ENCODE results near the gene TFB1M.

Gene TFB1M

GRCh38 chr6:155261111-155261900, 53.0 kb downstream of the TFB1M start:
- DNase-seq, result no peak

- no peak for DNase-seq
Observed at GRCh38 chr6:155260686-155261085, 53.6 kb downstream of the TFB1M start.

- no peak for DNase-seq
Observed at GRCh38 chr6:155259897-155260296, 54.4 kb downstream of the TFB1M start.

- no peak for DNase-seq
Observed at GRCh38 chr6:155259204-155259603, 55.1 kb downstream of the TFB1M start.

- no peak for DNase-seq
Observed at GRCh38 chr6:155257796-155258195, 56.5 kb downstream of the TFB1M start.

- DNase-seq, result no peak
Observed at GRCh38 chr6:155256122-155256795, 58.0 kb downstream of the TFB1M start.

- DNase-seq, result no peak
Observed at GRCh38 chr6:155254139-155254538, 60.1 kb downstream of the TFB1M start.

GRCh38 chr6:155253337-155253736, 60.9 kb downstream of the TFB1M start:
- no peak for DNase-seq

GRCh38 chr6:155252581-155252980, 61.7 kb downstream of the TFB1M start:
- DNase-seq, result no peak

GRCh38 chr6:155250701-155251381, 63.4 kb downstream of the TFB1M start:
- no peak for DNase-seq

GRCh38 chr6:155248008-155249001, 66.0 kb downstream of the TFB1M start:
- no peak for DNase-seq

GRCh38 chr6:155247618-155248007, 66.7 kb downstream of the TFB1M start:
- no peak for DNase-seq

- DNase-seq, result no peak
Observed at GRCh38 chr6:155246825-155247224, 67.5 kb downstream of the TFB1M start.

GRCh38 chr6:155245831-155246230, 68.5 kb downstream of the TFB1M start:
- DNase-seq, result no peak

- no peak for DNase-seq
Observed at GRCh38 chr6:155245193-155245592, 69.1 kb downstream of the TFB1M start.

GRCh38 chr6:155244434-155244833, 69.8 kb downstream of the TFB1M start:
- no peak for DNase-seq

- no peak for DNase-seq
Observed at GRCh38 chr6:155241966-155242365, 72.3 kb downstream of the TFB1M start.

- no peak for DNase-seq
Observed at GRCh38 chr6:155240905-155241600, 73.2 kb downstream of the TFB1M start.

GRCh38 chr6:155237613-155238012, 76.7 kb downstream of the TFB1M start:
- DNase-seq, result no peak

GRCh38 chr6:155235087-155235486, 79.2 kb downstream of the TFB1M start:
- no peak for DNase-seq

- DNase-seq, result no peak
Observed at GRCh38 chr6:155234687-155235086, 79.6 kb downstream of the TFB1M start.

GRCh38 chr6:155234167-155234566, 80.1 kb downstream of the TFB1M start:
- DNase-seq, result no peak
